IMR-90 (cell line): ENCODE results near the gene TNFRSF21. TPM values are rescaled to one million over a fixed set of nuclear protein-coding genes. Genes with fewer than 3 reads are reported as not detected.

Experiments used
- ATAC-seq: fragments of 200-7000 bp; cut with Tn5 transposase; 2 replicates; pipeline ENCODE4 v1.9.1; 2020; ENCODE audit warnings: low read depth, mild to moderate bottlenecking, moderate library complexity
- BruUV-seq: library from RNA; stranded (reverse); fragments of 400-500 nt; replicated peaks from 2 replicates; lab custom pipeline; 2021; lab: Mats Ljungman, UMichigan
- CTCF ChIA-PET: fragments of 300-600 bp; formaldehyde crosslinking; extraction: SDS; loops from one replicate; lab custom pipeline; 2021; ENCODE audit warnings: antibody characterized with exemption; lab: Yijun Ruan, JAX
- POLR2A ChIA-PET: fragments of 300-600 bp; sonication (Branson Sonifier 250); formaldehyde crosslinking; loops from one replicate; lab custom pipeline; 2022; ENCODE audit warnings: antibody characterized with exemption; ENCODE audit not compliant: unreplicated experiment; lab: Charles Lee
- DNase-seq: peaks from one replicate; pipeline ENCODE4 v3.0.0; 2013
- H2AFZ ChIP-seq: replicated peaks from 2 replicates; pipeline ENCODE3; 2013; ENCODE audit warnings: low read length, mild to moderate bottlenecking; ENCODE audit not compliant: poor library complexity
- H2AK5ac ChIP-seq: 2 replicates; pipeline ENCODE4 v1.6.1; 2013; ENCODE audit warnings: low read depth, low read length, inconsistent platforms
- H2AK9ac ChIP-seq: replicated peaks from 2 replicates; pipeline ENCODE3; 2013; ENCODE audit warnings: mild to moderate bottlenecking, low read depth, low read length, moderate library complexity; ENCODE audit not compliant: poor library complexity
- H2BK120ac ChIP-seq: 2 replicates; pipeline ENCODE4 v1.6.1; 2013; ENCODE audit warnings: low read depth, low read length, inconsistent platforms
- H2BK15ac ChIP-seq: 3 replicates; pipeline ENCODE4 v1.6.1; 2013; ENCODE audit warnings: low read depth, low read length, inconsistent platforms
- H2BK20ac ChIP-seq: 2 replicates; pipeline ENCODE4 v1.6.1; 2013; ENCODE audit warnings: low read depth, mild to moderate bottlenecking, inconsistent platforms, low read length, moderate library complexity
- H2BK5ac ChIP-seq: 2 replicates; pipeline ENCODE4 v1.6.1; 2013; ENCODE audit warnings: mild to moderate bottlenecking, low read depth, low read length, inconsistent platforms; ENCODE audit not compliant: poor library complexity, severe bottlenecking
- H3K14ac ChIP-seq: replicated peaks from 2 replicates; pipeline ENCODE4 v1.6.1; 2013; ENCODE audit warnings: low read depth, low read length, inconsistent platforms
- H3K18ac ChIP-seq: 2 replicates; pipeline ENCODE4 v1.6.1; 2013; ENCODE audit warnings: low read depth, low read length, control low read depth
- H3K23ac ChIP-seq: 2 replicates; pipeline ENCODE4 v1.6.1; 2013; ENCODE audit warnings: low read depth, low read length, inconsistent platforms
- H3K27ac ChIP-seq: 2 replicates; pipeline ENCODE4 v1.5.1; 2013; ENCODE audit warnings: mild to moderate bottlenecking, control low read depth, low read length; ENCODE audit not compliant: insufficient read depth
- H3K27me3 ChIP-seq: 2 replicates; pipeline ENCODE4 v1.6.1; 2013; ENCODE audit warnings: low read length; ENCODE audit not compliant: control insufficient read depth, insufficient read depth
- H3K36me3 ChIP-seq: 2 replicates; pipeline ENCODE4 v1.6.1; 2013; ENCODE audit warnings: low read length, mixed read lengths; ENCODE audit not compliant: control insufficient read depth, insufficient read depth
- H3K4ac ChIP-seq: 2 replicates; pipeline ENCODE4 v1.6.1; 2013; ENCODE audit warnings: low read depth, low read length, inconsistent platforms
- H3K4me1 ChIP-seq: 2 replicates; pipeline ENCODE4 v1.6.1; 2013; ENCODE audit warnings: low read length, mixed read lengths; ENCODE audit not compliant: control insufficient read depth, insufficient read depth
- H3K4me2 ChIP-seq: 2 replicates; pipeline ENCODE4 v1.6.1; 2013; ENCODE audit warnings: low read depth, mild to moderate bottlenecking, control low read depth, low read length, moderate library complexity
- H3K4me3 ChIP-seq: 2 replicates; pipeline ENCODE4 v1.5.1; 2013; ENCODE audit warnings: low read depth, mild to moderate bottlenecking, control low read depth, low read length, moderate library complexity; ENCODE audit not compliant: insufficient read depth
- H3K56ac ChIP-seq: 2 replicates; pipeline ENCODE4 v1.6.1; 2013; ENCODE audit warnings: low read length, inconsistent platforms; ENCODE audit not compliant: insufficient read depth; ENCODE audit errors: extremely low read depth
- H3K79me1 ChIP-seq, 2 experiments: 2 replicates each; pipeline ENCODE4 v1.6.1; 2013; ENCODE audit warnings: low read length in 2 of 2, inconsistent platforms in 1 of 2, low read depth in 1 of 2
- H3K9ac ChIP-seq: 2 replicates; pipeline ENCODE4 v1.6.1; 2013; ENCODE audit warnings: low read depth, low read length, control low read depth
- H3K9me1 ChIP-seq: 2 replicates; pipeline ENCODE4 v1.6.1; 2013; ENCODE audit warnings: low read length, inconsistent platforms; ENCODE audit not compliant: insufficient read depth
- H3K9me3 ChIP-seq: 2 replicates; pipeline ENCODE4 v1.6.1; 2013; ENCODE audit warnings: low read length; ENCODE audit not compliant: control insufficient read depth, insufficient read depth
- H4K20me1 ChIP-seq: 2 replicates; pipeline ENCODE4 v1.6.1; 2013; ENCODE audit warnings: low read length, inconsistent platforms; ENCODE audit not compliant: insufficient read depth
- H4K5ac ChIP-seq: 2 replicates; pipeline ENCODE4 v1.6.1; 2013; ENCODE audit warnings: mild to moderate bottlenecking, low read depth, low read length, control low read depth
- H4K8ac ChIP-seq, 2 experiments: 2 replicates each; pipeline ENCODE4 v1.6.1; 2013; ENCODE audit warnings: low read depth in 2 of 2, low read length in 2 of 2, control low read depth in 1 of 2, inconsistent platforms in 1 of 2
- H4K91ac ChIP-seq: 2 replicates; pipeline ENCODE4 v1.6.1; 2013; ENCODE audit warnings: low read depth, low read length, inconsistent platforms; ENCODE audit not compliant: insufficient read depth
- BHLHE40 ChIP-seq: fragments of 150-350 bp; IDR thresholded peaks from 2 replicates; pipeline ENCODE4 v1.6.1; 2016; ENCODE audit warnings: mild to moderate bottlenecking, low read depth, low read length
- CEBPB ChIP-seq: IDR thresholded peaks from 2 replicates; pipeline ENCODE4 v1.6.1; 2012; ENCODE audit warnings: low read depth, low read length, improper control_type of control experiment
- CHD1 ChIP-seq: IDR thresholded peaks from 2 replicates; pipeline ENCODE4 v1.6.1; 2012; ENCODE audit warnings: low read depth, low read length, improper control_type of control experiment
- CTCF ChIP-seq: conservative IDR thresholded peaks from 2 replicates; pipeline ENCODE4 v1.5.1; 2012; ENCODE audit warnings: mild to moderate bottlenecking, low read depth, low read length, improper control_type of control experiment
- MXI1 ChIP-seq: IDR thresholded peaks from 2 replicates; pipeline ENCODE4 v1.6.1; 2012; ENCODE audit warnings: low read depth, mild to moderate bottlenecking, low read length, moderate library complexity, borderline replicate concordance
- POLR2A ChIP-seq: IDR thresholded peaks from 2 replicates; pipeline ENCODE4 v1.6.1; 2012; ENCODE audit warnings: mild to moderate bottlenecking, low read depth, low read length
- RAD21 ChIP-seq: IDR thresholded peaks from 2 replicates; pipeline ENCODE4 v1.6.1; 2012; ENCODE audit warnings: low read length, improper control_type of control experiment
- RFX5 ChIP-seq: IDR thresholded peaks from 2 replicates; pipeline ENCODE4 v1.8.0; 2012; ENCODE audit warnings: low read depth, mild to moderate bottlenecking, low read length, moderate library complexity
- SMC3 ChIP-seq: fragments of 150-350 bp; IDR thresholded peaks from 2 replicates; pipeline ENCODE4 v1.6.1; 2016; ENCODE audit warnings: low read depth, mild to moderate bottlenecking, antibody characterized with exemption, low read length, moderate library complexity
- WGBS, 2 experiments: methylation state at CpG; one replicate each; pipeline versions ENCODE4 v1.1.5 to v1.1.7; 2013; ENCODE audit warnings: missing lambda C conversion rate in 2 of 2; ENCODE audit not compliant: insufficient read length in 1 of 2; ENCODE audit errors: extremely low coverage in 2 of 2; 5-methylcytosine and 5-hydroxymethylcytosine counted together
- dilution Hi-C: fragments of 300-500 bp; cut with HindIII; formaldehyde crosslinking; loops from one replicate; pipeline ENCODE4 v1.14.3; 2018; ENCODE audit warnings: low sequenced_read_pairs; ENCODE audit not compliant: unreplicated experiment
- in situ Hi-C: fragments of 300-500 bp; cut with MboI; formaldehyde crosslinking; loops from 3 replicates; pipeline ENCODE4 v1.14.3; 2019; ENCODE audit warnings: low sequenced_read_pairs, inconsistent platforms, mixed read lengths
- intact Hi-C: fragments of 100-400 bp; cut with micrococcal nuclease; formaldehyde crosslinking; loops from 2 replicates; pipeline ENCODE4 v1.10.0; 2022
- polyA plus RNA-seq, 3 experiments: library from polyadenylated mRNA; depleted of rRNA; stranded (reverse); fragments of >200 nt; gene quantifications; 2 replicates each; pipeline ENCODE4 v1.2.3, GENCODE V29; 2012; ENCODE audit warnings: low replicate concordance in 1 of 3
- total RNA-seq: library from RNA; depleted of rRNA; stranded (reverse); fragments of >200 nt; gene quantifications from 2 replicates; pipeline ENCODE4 v1.2.3, GENCODE V29; 2012
- TF ChIP-seq, protein P1 (sequence below): fragments of 150-350 bp; IDR thresholded peaks from 2 replicates; pipeline ENCODE4 v1.6.1; 2017; ENCODE audit warnings: mild to moderate bottlenecking, antibody characterized with exemption, low read length, low read depth

Gene TNFRSF21
- total and polyA plus RNA-seq, 2 of the 4 experiments (the other 2 are of a cell fraction) = 2.9 to 6.9 TPM

DNA sequence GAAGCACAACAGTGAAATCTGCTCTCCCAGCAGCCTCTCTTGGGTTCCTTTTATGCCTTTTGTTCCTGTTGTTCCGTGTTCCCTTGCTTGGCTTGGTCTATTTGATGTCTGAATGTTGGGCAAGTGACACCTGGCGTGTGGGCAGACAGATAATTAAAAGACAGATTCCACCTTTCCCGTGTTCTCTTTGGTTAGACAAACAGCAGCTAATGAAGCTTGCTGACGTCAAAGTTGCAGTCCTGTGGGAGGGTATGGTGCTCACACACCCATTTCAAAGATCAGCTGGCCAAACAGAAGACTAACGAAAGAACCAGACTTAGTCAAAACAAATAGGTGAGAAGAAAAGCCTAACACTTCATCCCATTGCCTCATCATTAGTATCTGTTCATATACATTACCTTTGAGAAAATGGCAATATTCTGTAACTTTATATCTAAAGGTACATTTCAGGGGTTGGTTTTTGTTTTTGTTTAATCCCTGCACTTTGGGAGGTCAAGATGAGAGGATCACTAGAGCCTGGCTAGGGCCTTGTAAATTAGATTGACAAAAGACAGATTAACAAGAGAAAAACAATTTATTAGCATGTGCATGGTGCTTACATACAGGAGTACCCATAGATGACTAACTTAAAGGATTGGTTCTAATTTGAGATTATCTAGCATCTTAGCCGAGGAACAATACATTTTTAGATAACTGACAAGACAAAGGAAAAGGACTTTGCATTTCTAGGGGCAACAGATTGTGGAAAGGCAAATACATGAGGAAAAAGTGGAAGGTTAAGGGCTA is 48.9 kb upstream of the TNFRSF21 start:
- no CpG with 5 or more reads among the region's 6 CpGs for WGBS, 2 experiments
- POLR2A ChIA-PET = no interaction called here

More for the DNA sequence above, 48.9 kb upstream of the TNFRSF21 start:
- no peak overlapping the region for H3K4me2 ChIP-seq
- no peaks in the 10 kb centered on the region for H3K4me1 ChIP-seq
- no peak overlapping the region for H2AK9ac ChIP-seq
- H3K9ac ChIP-seq = no peak overlapping the region
- intact Hi-C loops (no loop called here), in situ Hi-C loops (no loop called here), dilution Hi-C loops (no loop called here)
- no peaks in the 10 kb centered on the region for H3K79me1 ChIP-seq
- no peak overlapping the region for H3K4me3 ChIP-seq
- no peaks in the 10 kb centered on the region for H3K36me3 ChIP-seq
- ATAC-seq (no peak), DNase-seq (no peak)
- H2AFZ ChIP-seq = no peak overlapping the region
- H3K9me3 ChIP-seq = no peaks in the 10 kb centered on the region
- no peak overlapping the region for H3K23ac ChIP-seq
- H3K18ac ChIP-seq = no peak overlapping the region
- H4K20me1 ChIP-seq = no peaks in the 10 kb centered on the region
- H2BK20ac ChIP-seq = no peak overlapping the region
- H2BK120ac ChIP-seq = no peak overlapping the region
- no peak overlapping the region for H4K91ac ChIP-seq
- no peak overlapping the region for H2BK5ac ChIP-seq
- CTCF ChIA-PET = interaction anchor here (0.7 kb wide), 1 partner anchor 38 kb away, joined by 4 read pairs; no protein-coding TSS in a partner anchor
- no peak overlapping the region for H3K56ac ChIP-seq
- H4K8ac ChIP-seq = no peak overlapping the region
- H2AK5ac ChIP-seq = no peak overlapping the region
- no peaks in the 10 kb centered on the region for H3K9me1 ChIP-seq
- TF ChIP-seq SMC3 (no peak), MXI1 (no peak), CTCF (no peak), RAD21 (no peak), CEBPB (no peak), BHLHE40 (no peak), CHD1 (no peak), RFX5 (no peak), POLR2A (no peak)
- TF ChIP-seq, protein P1, sequence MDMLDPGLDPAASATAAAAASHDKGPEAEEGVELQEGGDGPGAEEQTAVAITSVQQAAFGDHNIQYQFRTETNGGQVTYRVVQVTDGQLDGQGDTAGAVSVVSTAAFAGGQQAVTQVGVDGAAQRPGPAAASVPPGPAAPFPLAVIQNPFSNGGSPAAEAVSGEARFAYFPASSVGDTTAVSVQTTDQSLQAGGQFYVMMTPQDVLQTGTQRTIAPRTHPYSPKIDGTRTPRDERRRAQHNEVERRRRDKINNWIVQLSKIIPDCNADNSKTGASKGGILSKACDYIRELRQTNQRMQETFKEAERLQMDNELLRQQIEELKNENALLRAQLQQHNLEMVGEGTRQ = no peak
- H3K27ac ChIP-seq = no peak overlapping the region
- no TSS peak for BruUV-seq
- H4K5ac ChIP-seq = no peak overlapping the region
- H3K14ac ChIP-seq = no peak overlapping the region
- no peak overlapping the region for H3K4ac ChIP-seq
- no peak overlapping the region for H2BK15ac ChIP-seq
- peaks cover 3% of the 10 kb centered on the region; the same call in 1 of the 2 replicates for H3K27me3 ChIP-seq
